Mucosa of stomach (tissue), 1 donor: ENCODE results near the gene PCDHGA9.

Source experiments
- H3K27me3 ChIP-seq: one replicate; pipeline ENCODE4 v1.7.0; 2013; ENCODE audit warnings: mild to moderate bottlenecking, low read length; ENCODE audit not compliant: control insufficient read depth, insufficient read depth
- H3K36me3 ChIP-seq: one replicate; pipeline ENCODE4 v1.7.0; 2013; ENCODE audit warnings: low read length; ENCODE audit not compliant: control insufficient read depth, insufficient read depth
- H3K4me1 ChIP-seq: one replicate; pipeline ENCODE4 v1.7.0; 2013; ENCODE audit warnings: mild to moderate bottlenecking, low read length; ENCODE audit not compliant: control insufficient read depth, insufficient read depth
- H3K4me3 ChIP-seq: one replicate; pipeline ENCODE4 v1.7.0; 2013; ENCODE audit warnings: low read length
- H3K9ac ChIP-seq: one replicate; pipeline ENCODE4 v1.7.0; 2013; ENCODE audit warnings: mild to moderate bottlenecking, low read length, moderate library complexity
- H3K9me3 ChIP-seq: one replicate; pipeline ENCODE4 v1.7.0; 2013; ENCODE audit warnings: mild to moderate bottlenecking, low read length, moderate library complexity; ENCODE audit not compliant: control insufficient read depth
- donor health status: Pancreatic carcinoma.

PCDHGA9 gene

GRCh38 chr5:141402553-141403243, at the start of gene PCDHGA9:
Gene PCDHGA9, plus strand, starts transcription at chr5:141402778. Its CDS starts 175 bp downstream, at chr5:141402953.
- Histone ChIP-seq H3K4me3 (peak within 1 kb of the TSS; percentile 17), H3K27me3 (peaks cover 31% of the 10 kb centered on the region), H3K9ac (no peak within 1 kb of the TSS), H3K36me3 (no peaks in the 10 kb centered on the region), H3K9me3 (peaks cover 40% of the 10 kb centered on the region), H3K4me1 (no peaks in the 10 kb centered on the region)

GRCh38 chr5:141354900-141355469, 47.6 kb upstream of the PCDHGA9 start, which contains the start of gene PCDHGA4:
Gene PCDHGA4, plus strand, starts transcription at chr5:141355021. Its CDS starts 87 bp downstream, at chr5:141355108.
- peaks cover 16% of the 10 kb centered on the region for H3K9me3 ChIP-seq
- no peak within 1 kb of the TSS for H3K9ac ChIP-seq
- no peaks in the 10 kb centered on the region for H3K4me1 ChIP-seq
- H3K27me3 ChIP-seq = peaks cover 5% of the 10 kb centered on the region
- H3K36me3 ChIP-seq = no peaks in the 10 kb centered on the region
- H3K4me3 ChIP-seq = no peak within 1 kb of the TSS

- Histone ChIP-seq H3K9me3 (peaks cover 16% of the 10 kb centered on the region), H3K27me3 (peaks cover 7% of the 10 kb centered on the region), H3K36me3 (no peaks in the 10 kb centered on the region), H3K4me3 (no peak overlapping the region), H3K4me1 (no peaks in the 10 kb centered on the region), H3K9ac (no peak overlapping the region)
These were observed 46.9 kb upstream of the PCDHGA9 start for GRCh38 chr5:141355641-141356040.

- Histone ChIP-seq H3K4me3 (no peak overlapping the region), H3K27me3 (peaks cover 4% of the 10 kb centered on the region), H3K9me3 (peaks cover 18% of the 10 kb centered on the region)
These were observed 46.4 kb upstream of the PCDHGA9 start for GRCh38 chr5:141356133-141356532.

GRCh38 chr5:141356950-141357349, 45.6 kb upstream of the PCDHGA9 start:
- H3K4me3 ChIP-seq = no peak overlapping the region

More at GRCh38 chr5:141356133-141356532, 46.4 kb upstream of the PCDHGA9 start:
- H3K4me1 ChIP-seq = no peaks in the 10 kb centered on the region
- H3K36me3 ChIP-seq = no peaks in the 10 kb centered on the region
- H3K9ac ChIP-seq = no peak overlapping the region

GRCh38 chr5:141359790-141360426, 42.7 kb upstream of the PCDHGA9 start, which contains the start of gene PCDHGB2:
Gene PCDHGB2, plus strand, starts transcription at chr5:141359994. Its CDS starts 142 bp downstream, at chr5:141360136.
- peaks cover 21% of the 10 kb centered on the region for H3K27me3 ChIP-seq
- no peaks in the 10 kb centered on the region for H3K36me3 ChIP-seq
- H3K9ac ChIP-seq = no peak within 1 kb of the TSS
- H3K4me1 ChIP-seq = no peaks in the 10 kb centered on the region
- H3K9me3 ChIP-seq = peaks cover 17% of the 10 kb centered on the region
- no peak within 1 kb of the TSS for H3K4me3 ChIP-seq

More at GRCh38 chr5:141356950-141357349, 45.6 kb upstream of the PCDHGA9 start:
- H3K9me3 ChIP-seq = peaks cover 18% of the 10 kb centered on the region
- no peak overlapping the region for H3K9ac ChIP-seq
- no peaks in the 10 kb centered on the region for H3K4me1 ChIP-seq
- no peaks in the 10 kb centered on the region for H3K36me3 ChIP-seq
- H3K27me3 ChIP-seq = peaks cover 8% of the 10 kb centered on the region

GRCh38 chr5:141360685-141361084, 41.9 kb upstream of the PCDHGA9 start:
- H3K36me3 ChIP-seq = no peaks in the 10 kb centered on the region
- H3K4me3 ChIP-seq = no peak overlapping the region
- no peak overlapping the region for H3K9ac ChIP-seq
- peaks cover 27% of the 10 kb centered on the region for H3K27me3 ChIP-seq
- H3K4me1 ChIP-seq = no peaks in the 10 kb centered on the region
- peaks cover 25% of the 10 kb centered on the region for H3K9me3 ChIP-seq

- H3K27me3 ChIP-seq = peaks cover 36% of the 10 kb centered on the region
- H3K9me3 ChIP-seq = peaks cover 27% of the 10 kb centered on the region
- H3K4me1 ChIP-seq = no peaks in the 10 kb centered on the region
- no peak overlapping the region for H3K9ac ChIP-seq
- no peaks in the 10 kb centered on the region for H3K36me3 ChIP-seq
- H3K4me3 ChIP-seq = no peak overlapping the region
These were observed 39.9 kb upstream of the PCDHGA9 start for GRCh38 chr5:141362719-141363118.

- Histone ChIP-seq H3K4me3 (no peak within 1 kb of the TSS), H3K36me3 (no peaks in the 10 kb centered on the region), H3K4me1 (no peaks in the 10 kb centered on the region), H3K9me3 (peaks cover 27% of the 10 kb centered on the region), H3K9ac (no peak within 1 kb of the TSS), H3K27me3 (peaks cover 36% of the 10 kb centered on the region)
These were observed 38.5 kb upstream of the PCDHGA9 start, which contains the start of gene PCDHGA5 for GRCh38 chr5:141363952-141364660. Gene PCDHGA5, plus strand, starts transcription at chr5:141364162. Its CDS starts 169 bp downstream, at chr5:141364331.

GRCh38 chr5:141366016-141366896, 36.3 kb upstream of the PCDHGA9 start:
- no peaks in the 10 kb centered on the region for H3K4me1 ChIP-seq
- H3K36me3 ChIP-seq = no peaks in the 10 kb centered on the region
- H3K4me3 ChIP-seq = no peak overlapping the region
- H3K9me3 ChIP-seq = peaks cover 26% of the 10 kb centered on the region
- no peak overlapping the region for H3K9ac ChIP-seq
- peaks cover 44% of the 10 kb centered on the region for H3K27me3 ChIP-seq
